NCI-H2171 (cell line): ENCODE data around the gene RHBDD1.

Experiments
- DNase-seq: peaks from one replicate; lab custom pipeline; 2025; lab: John Stamatoyannopoulos, UW

Gene RHBDD1

GRCh38 chr2:226835796-226836547, at the start of gene RHBDD1:
TSS of gene RHBDD1 (plus strand) at chr2:226836054. CDS start at chr2:226864694, 28,640 bp downstream.
- peak; percentile 81 for DNase-seq

- no peak for DNase-seq
Measured at GRCh38 chr2:226788064-226788463, 47.8 kb upstream of the RHBDD1 start.

GRCh38 chr2:226788881-226789490, 46.9 kb upstream of the RHBDD1 start:
- DNase-seq: no peak

- DNase-seq: no peak
Measured at GRCh38 chr2:226790011-226790410, 45.8 kb upstream of the RHBDD1 start.

GRCh38 chr2:226790431-226790830, 45.4 kb upstream of the RHBDD1 start:
- no peak for DNase-seq

GRCh38 chr2:226791056-226791486, 44.8 kb upstream of the RHBDD1 start:
- peak; percentile 24 for DNase-seq

GRCh38 chr2:226791487-226792081, 44.3 kb upstream of the RHBDD1 start:
- peak; percentile 71 for DNase-seq

GRCh38 chr2:226792155-226792881, 43.5 kb upstream of the RHBDD1 start:
- no peak for DNase-seq

GRCh38 chr2:226793646-226794045, 42.2 kb upstream of the RHBDD1 start:
- DNase-seq: no peak

- no peak for DNase-seq
Measured at GRCh38 chr2:226794196-226794661, 41.6 kb upstream of the RHBDD1 start.

- DNase-seq: peak; percentile 30
Measured at GRCh38 chr2:226794751-226795171, 41.1 kb upstream of the RHBDD1 start.

- DNase-seq: no peak
Measured at GRCh38 chr2:226795281-226796011, 40.4 kb upstream of the RHBDD1 start.

- DNase-seq: no peak
Measured at GRCh38 chr2:226796012-226796839, 39.6 kb upstream of the RHBDD1 start.

GRCh38 chr2:226796840-226797288, 39.0 kb upstream of the RHBDD1 start:
- no peak for DNase-seq

- DNase-seq: no peak
Measured at GRCh38 chr2:226797289-226797988, 38.4 kb upstream of the RHBDD1 start.

- DNase-seq: no peak
Measured at GRCh38 chr2:226797989-226798421, 37.8 kb upstream of the RHBDD1 start.

- no peak for DNase-seq
Measured at GRCh38 chr2:226798422-226799210, 37.2 kb upstream of the RHBDD1 start.

GRCh38 chr2:226799211-226799975, 36.5 kb upstream of the RHBDD1 start, which contains the start of gene IRS1:
TSS of gene IRS1 (minus strand) at chr2:226799820. CDS start at chr2:226798738, 1,082 bp downstream.
- peak; percentile 52 for DNase-seq
